SKM-1 (cell line): ENCODE measurements around the gene MARCHF10.

ENCODE experiments used
- DNase-seq: peaks from one replicate; lab custom pipeline; 2025; ENCODE audit not compliant: unreplicated experiment; lab: John Stamatoyannopoulos, UW

The MARCHF10 gene

GRCh38 chr17:62665599-62665998, 142.5 kb downstream of the MARCHF10 start:
- DNase-seq, result no peak

GRCh38 chr17:62664336-62665120, 143.6 kb downstream of the MARCHF10 start:
- DNase-seq, result no peak

DNA sequence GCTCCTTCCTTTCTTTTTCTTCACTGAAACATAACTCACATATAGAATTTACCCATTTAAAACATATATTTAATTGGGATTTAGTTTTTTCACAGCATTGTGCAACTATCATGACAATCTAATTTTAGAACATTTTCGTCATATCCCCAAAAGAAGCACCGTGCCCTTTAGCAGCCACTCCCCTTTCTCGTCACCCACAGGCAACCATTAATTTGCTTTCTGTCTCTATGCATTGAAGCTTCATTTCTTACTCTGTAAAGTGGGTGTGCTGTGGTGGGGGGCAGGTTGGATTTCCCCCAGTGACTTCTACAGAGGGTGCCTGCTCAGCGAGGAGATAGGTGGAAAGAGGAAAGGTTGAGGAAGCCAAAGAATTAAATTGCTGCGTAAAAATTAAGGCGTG, 144.8 kb downstream of the MARCHF10 start:
- DNase-seq, result no peak

GRCh38 chr17:62662855-62663254, 145.3 kb downstream of the MARCHF10 start:
- DNase-seq, result no peak

- DNase-seq, result no peak
Measured at GRCh38 chr17:62661337-62661736, 146.8 kb downstream of the MARCHF10 start.

GRCh38 chr17:62660629-62661118, 147.4 kb downstream of the MARCHF10 start:
- no peak for DNase-seq

GRCh38 chr17:62658136-62658920, 149.8 kb downstream of the MARCHF10 start:
- no peak for DNase-seq

GRCh38 chr17:62657690-62658089, 150.4 kb downstream of the MARCHF10 start:
- no peak for DNase-seq

- DNase-seq, result no peak
Measured at GRCh38 chr17:62657145-62657665, 150.9 kb downstream of the MARCHF10 start.

GRCh38 chr17:62656446-62656845, 151.7 kb downstream of the MARCHF10 start:
- no peak for DNase-seq

- DNase-seq, result no peak
Measured at GRCh38 chr17:62655656-62656055, 152.5 kb downstream of the MARCHF10 start.

DNA sequence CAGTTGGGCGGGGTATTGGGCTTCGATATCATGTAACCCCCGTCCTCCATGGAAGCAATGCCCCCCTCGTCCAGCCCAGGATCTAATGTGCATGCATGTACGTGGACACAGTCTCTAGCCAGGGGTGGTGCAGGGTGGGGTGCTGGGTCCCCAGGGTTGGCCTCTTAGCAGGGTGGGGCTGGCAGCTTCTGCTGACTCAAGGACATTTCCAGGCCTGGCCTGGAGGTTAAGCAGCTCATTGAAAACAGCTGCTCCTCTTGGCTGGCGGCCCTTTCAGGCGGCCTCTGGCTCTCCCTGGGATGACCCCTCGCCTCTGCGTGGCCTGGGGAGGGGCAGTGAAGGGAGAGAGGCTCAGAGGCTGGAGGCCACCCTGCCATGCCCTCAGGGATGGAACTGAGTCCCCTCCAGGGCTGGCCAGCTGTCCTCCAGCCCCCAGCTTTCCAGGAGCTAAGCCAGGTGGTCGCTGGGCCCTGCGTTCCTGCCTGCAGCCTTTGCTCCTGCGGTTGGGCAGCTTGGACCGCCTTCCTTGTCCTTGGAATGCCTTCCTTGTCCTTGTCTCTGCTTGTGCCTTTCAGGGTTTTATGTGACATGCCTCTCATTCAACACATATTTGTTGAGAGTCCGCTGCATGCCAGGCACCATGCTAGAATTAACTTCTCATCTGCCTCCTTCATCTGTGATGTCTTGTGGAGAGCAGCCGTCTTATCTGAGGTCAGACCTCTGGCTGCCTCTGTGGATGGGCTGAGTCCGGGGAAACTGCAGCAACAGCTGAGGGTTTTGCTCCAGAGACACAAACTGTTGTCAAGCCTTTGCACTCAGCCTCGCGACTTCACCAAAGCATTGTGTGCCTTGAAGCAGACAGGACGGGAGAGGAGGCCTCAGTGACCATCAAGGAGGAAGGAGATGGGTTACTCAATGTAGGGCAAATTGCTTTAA, 154.0 kb downstream of the MARCHF10 start:
- peak; percentile 73 for DNase-seq

DNA sequence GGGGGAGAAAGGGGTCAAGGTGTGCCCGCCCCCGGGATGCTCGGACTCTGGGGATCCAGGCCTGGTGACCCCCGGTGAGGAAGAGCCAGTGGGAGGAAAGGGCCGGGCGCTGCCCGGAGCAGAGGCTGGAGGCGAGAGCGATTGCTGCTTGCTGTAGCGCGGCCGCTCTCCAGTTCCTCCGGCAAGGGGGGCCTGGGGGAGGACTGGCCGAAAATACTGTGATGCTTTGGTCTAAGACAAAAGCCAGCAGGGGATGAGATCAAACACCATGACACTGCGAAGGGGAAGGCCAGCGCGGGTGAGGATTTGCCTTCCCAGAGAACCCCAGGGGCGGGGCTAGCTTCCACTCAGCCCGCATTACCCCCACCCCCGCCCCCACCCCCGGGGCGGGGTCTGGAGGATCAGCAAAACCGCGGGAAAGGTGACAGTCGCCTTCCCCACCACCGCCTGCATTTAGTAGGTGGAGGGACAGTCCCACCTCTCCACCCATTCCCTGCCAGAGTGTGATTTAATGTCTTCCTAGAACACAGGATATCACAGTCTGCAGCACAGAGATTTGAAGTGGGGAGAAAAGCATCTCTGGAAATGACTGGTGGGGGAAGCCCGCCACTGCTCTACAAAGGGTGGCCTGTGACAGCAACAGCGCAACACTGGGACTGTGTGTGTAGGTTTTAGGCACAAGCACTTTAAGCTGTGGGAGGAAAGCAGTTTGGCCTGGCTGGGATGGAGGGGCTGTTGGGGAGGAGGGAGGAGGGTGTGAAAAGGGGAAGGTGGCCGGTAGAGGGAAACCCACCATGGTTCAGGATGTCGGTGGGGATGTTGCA, 154.9 kb downstream of the MARCHF10 start:
- DNase-seq, result peak; percentile 64

GRCh38 chr17:62652251-62653001, 155.7 kb downstream of the MARCHF10 start:
- DNase-seq, result peak; percentile 66
